Measurements from ENCODE around the gene ABHD16A. TPM values are rescaled to one million over a fixed set of nuclear protein-coding genes. Genes with fewer than 3 reads are reported as not detected.

The ABHD16A gene

GRCh38 chr6:31639449-31639861 is 63.7 kb downstream of the ABHD16A start:
- Histone ChIP-seq H4K8ac (ENCODE audit: low read depth, low read length) (no peak overlapping the region), H3K36me3 (ENCODE audit: control insufficient read depth, insufficient read depth, low read length) (peaks cover 45% of the 10 kb centered on the region)
- DNase-seq: no peak

GRCh38 chr6:31639043-31639442 is 64.1 kb downstream of the ABHD16A start:
- Histone ChIP-seq H4K8ac (ENCODE audit: low read depth, low read length) (no peak overlapping the region), H3K4me1 (ENCODE audit: control insufficient read depth, low read depth, low read length) (no peaks in the 10 kb centered on the region), H3K79me2 (ENCODE audit: control insufficient read depth, insufficient read depth, low read length) (no peaks in the 10 kb centered on the region), H2BK5ac (ENCODE audit: low read length) (no peak overlapping the region), H2BK15ac (replicated peaks; ENCODE audit: low read depth) (no peak overlapping the region), H3K4ac (ENCODE audit: low read depth, low read length) (no peak overlapping the region), H3K9ac (ENCODE audit: low read length) (no peak overlapping the region), H3K27ac (ENCODE audit: low read depth, low read length) (no peak overlapping the region), H3K36me3 (ENCODE audit: control insufficient read depth, insufficient read depth, low read length) (peaks cover 48% of the 10 kb centered on the region), H3K23ac (ENCODE audit: low read length) (no peak overlapping the region), H3K4me3 (ENCODE audit: low read length) (no peak overlapping the region), H3K56ac (ENCODE audit: low read length) (no peak overlapping the region), H2AK5ac (ENCODE audit: low read length) (no peak overlapping the region), H3K4me2 (ENCODE audit: low read length) (no peak overlapping the region), H3K79me1 (ENCODE audit: low read length) (no peaks in the 10 kb centered on the region), H3K18ac (ENCODE audit: low read length) (no peak overlapping the region), H4K5ac (ENCODE audit: low read length) (no peak overlapping the region), H3K27me3 (ENCODE audit: insufficient read depth, low read length, poor library complexity) (no peaks in the 10 kb centered on the region), H2BK120ac (ENCODE audit: low read depth, low read length) (no peak overlapping the region)
- no peak for DNase-seq
- WGBS (ENCODE audit: extremely low coverage, insufficient coverage, low lambda C conversion rate): no CpG with 5 or more reads among the region's 9 CpGs

More at GRCh38 chr6:31639449-31639861, 63.7 kb downstream of the ABHD16A start:
- no peak overlapping the region for H2BK5ac ChIP-seq (ENCODE audit: low read length)
- no peak overlapping the region for H2BK15ac ChIP-seq (replicated peaks; ENCODE audit: low read depth)
- no peaks in the 10 kb centered on the region for H3K79me2 ChIP-seq (ENCODE audit: control insufficient read depth, insufficient read depth, low read length)
- no peak overlapping the region for H3K4me3 ChIP-seq (ENCODE audit: low read length)
- H3K18ac ChIP-seq (ENCODE audit: low read length): no peak overlapping the region
- no peak overlapping the region for H3K27ac ChIP-seq (ENCODE audit: low read depth, low read length)
- H3K9ac ChIP-seq (ENCODE audit: low read length): no peak overlapping the region
- H3K79me1 ChIP-seq (ENCODE audit: low read length): no peaks in the 10 kb centered on the region
- H3K4ac ChIP-seq (ENCODE audit: low read depth, low read length): no peak overlapping the region
- H2AK5ac ChIP-seq (ENCODE audit: low read length): no peak overlapping the region
- H3K27me3 ChIP-seq (ENCODE audit: insufficient read depth, low read length, poor library complexity): no peaks in the 10 kb centered on the region
- no peak overlapping the region for H4K5ac ChIP-seq (ENCODE audit: low read length)
- no CpG with 5 or more reads among the region's 10 CpGs for WGBS (ENCODE audit: extremely low coverage, insufficient coverage, low lambda C conversion rate)
- H3K56ac ChIP-seq (ENCODE audit: low read length): no peak overlapping the region
- no peak overlapping the region for H3K4me2 ChIP-seq (ENCODE audit: low read length)
- H3K4me1 ChIP-seq (ENCODE audit: control insufficient read depth, low read depth, low read length): no peaks in the 10 kb centered on the region
- H2BK120ac ChIP-seq (ENCODE audit: low read depth, low read length): no peak overlapping the region
- H3K23ac ChIP-seq (ENCODE audit: low read length): no peak overlapping the region

Small RNA genes within 50 kb of the gene (small RNA-seq; reads per million reads assigned to genes)
- gene LY6G6D (ENCODE audit: insufficient read depth) (not detected), gene MIR4646 (ENCODE audit: insufficient read depth) (not detected), gene RF00019 (ENCODE audit: insufficient read depth) (not detected)
